Astrocyte (in vitro differentiated cells and primary cell): ENCODE results near the gene FGF22. TPM values are rescaled to one million over a fixed set of nuclear protein-coding genes. Genes with fewer than 3 reads are reported as not detected.
A peak's percentile ranks its signal among the peaks of the same experiment; 100 is the strongest.

Experiments
- DNase-seq: peaks from one replicate; pipeline ENCODE4 v3.0.0-alpha.2; 2010; ENCODE audit warnings: low read depth
- FAIRE-seq: peaks from 2 replicates; lab custom pipeline; 2011; peaks lifted over from hg19 to GRCh38; lab: Jason Lieb, UNC
- H2AFZ ChIP-seq: 2 replicates; pipeline ENCODE4 v1.6.0; 2012; ENCODE audit warnings: low read depth, low read length, inconsistent platforms
- H3K27ac ChIP-seq: 2 replicates; pipeline ENCODE4 v1.5.1; 2011; ENCODE audit warnings: low read depth, low read length, inconsistent platforms
- H3K27me3 ChIP-seq: 2 replicates; pipeline ENCODE4 v1.6.0; 2011; ENCODE audit warnings: low read length, inconsistent platforms; ENCODE audit not compliant: insufficient read depth
- H3K36me3 ChIP-seq: 2 replicates; pipeline ENCODE4 v1.5.1; 2011; ENCODE audit warnings: low read length, inconsistent platforms; ENCODE audit not compliant: insufficient read depth
- H3K4me1 ChIP-seq: 2 replicates; pipeline ENCODE4 v1.5.1; 2011; ENCODE audit warnings: low read length, inconsistent platforms; ENCODE audit not compliant: insufficient read depth
- H3K4me2 ChIP-seq: 2 replicates; pipeline ENCODE4 v1.6.0; 2012; ENCODE audit warnings: low read length, inconsistent platforms
- H3K4me3 ChIP-seq: 2 replicates; pipeline ENCODE4 v1.5.1; 2011; ENCODE audit warnings: low read depth, mild to moderate bottlenecking, low read length, inconsistent platforms; ENCODE audit not compliant: insufficient read depth
- H3K79me2 ChIP-seq: 2 replicates; pipeline ENCODE4 v1.6.0; 2012; ENCODE audit warnings: mild to moderate bottlenecking, low read length, inconsistent platforms; ENCODE audit not compliant: insufficient read depth
- H3K9ac ChIP-seq: 2 replicates; pipeline ENCODE4 v1.6.0; 2012; ENCODE audit warnings: mild to moderate bottlenecking, low read length, inconsistent platforms
- H3K9me3 ChIP-seq: 2 replicates; pipeline ENCODE4 v1.5.1; 2012; ENCODE audit warnings: low read depth, mild to moderate bottlenecking, low read length, inconsistent platforms; ENCODE audit not compliant: insufficient read depth
- H4K20me1 ChIP-seq: 2 replicates; pipeline ENCODE4 v1.6.0; 2012; ENCODE audit warnings: low read length, inconsistent platforms; ENCODE audit not compliant: insufficient read depth
- H3K27ac Mint-ChIP-seq: one replicate; pipeline ENCODE4 v1.8.0; 2021; ENCODE audit warnings: mild to moderate bottlenecking, mixed read lengths; ENCODE audit not compliant: unreplicated experiment
- H3K27me3 Mint-ChIP-seq: one replicate; pipeline ENCODE4 v1.8.0; 2021; ENCODE audit warnings: low read depth, mixed read lengths; ENCODE audit not compliant: unreplicated experiment
- H3K36me3 Mint-ChIP-seq: one replicate; pipeline ENCODE4 v1.8.0; 2021; ENCODE audit warnings: low read depth, mixed read lengths; ENCODE audit not compliant: unreplicated experiment
- H3K4me1 Mint-ChIP-seq: one replicate; pipeline ENCODE4 v1.8.0; 2021; ENCODE audit warnings: low read depth, mixed read lengths; ENCODE audit not compliant: unreplicated experiment
- H3K4me3 Mint-ChIP-seq: one replicate; pipeline ENCODE4 v1.8.0; 2021; ENCODE audit warnings: mild to moderate bottlenecking, moderate library complexity, mixed read lengths; ENCODE audit not compliant: unreplicated experiment
- H3K9me3 Mint-ChIP-seq: one replicate; pipeline ENCODE4 v1.8.0; 2021; ENCODE audit warnings: mild to moderate bottlenecking, mixed read lengths; ENCODE audit not compliant: unreplicated experiment
- EZH2 ChIP-seq: IDR thresholded peaks from 2 replicates; pipeline ENCODE4 v1.6.1; 2012; ENCODE audit warnings: mild to moderate bottlenecking, low read length, inconsistent platforms; ENCODE audit not compliant: insufficient read depth
- total RNA-seq: library from RNA; stranded (reverse); gene quantifications from 2 replicates; pipeline ENCODE4 v1.2.1, GENCODE V29; 2021
- TF ChIP-seq, protein P1 (sequence below): IDR thresholded peaks from 2 replicates; pipeline ENCODE4 v1.5.1; 2011; ENCODE audit warnings: low read depth, mild to moderate bottlenecking, inconsistent platforms, low read length, moderate library complexity; ENCODE audit not compliant: insufficient read depth

The FGF22 gene
- total RNA-seq, 1 donor from 2014 or later = 0.25 TPM

DNA sequence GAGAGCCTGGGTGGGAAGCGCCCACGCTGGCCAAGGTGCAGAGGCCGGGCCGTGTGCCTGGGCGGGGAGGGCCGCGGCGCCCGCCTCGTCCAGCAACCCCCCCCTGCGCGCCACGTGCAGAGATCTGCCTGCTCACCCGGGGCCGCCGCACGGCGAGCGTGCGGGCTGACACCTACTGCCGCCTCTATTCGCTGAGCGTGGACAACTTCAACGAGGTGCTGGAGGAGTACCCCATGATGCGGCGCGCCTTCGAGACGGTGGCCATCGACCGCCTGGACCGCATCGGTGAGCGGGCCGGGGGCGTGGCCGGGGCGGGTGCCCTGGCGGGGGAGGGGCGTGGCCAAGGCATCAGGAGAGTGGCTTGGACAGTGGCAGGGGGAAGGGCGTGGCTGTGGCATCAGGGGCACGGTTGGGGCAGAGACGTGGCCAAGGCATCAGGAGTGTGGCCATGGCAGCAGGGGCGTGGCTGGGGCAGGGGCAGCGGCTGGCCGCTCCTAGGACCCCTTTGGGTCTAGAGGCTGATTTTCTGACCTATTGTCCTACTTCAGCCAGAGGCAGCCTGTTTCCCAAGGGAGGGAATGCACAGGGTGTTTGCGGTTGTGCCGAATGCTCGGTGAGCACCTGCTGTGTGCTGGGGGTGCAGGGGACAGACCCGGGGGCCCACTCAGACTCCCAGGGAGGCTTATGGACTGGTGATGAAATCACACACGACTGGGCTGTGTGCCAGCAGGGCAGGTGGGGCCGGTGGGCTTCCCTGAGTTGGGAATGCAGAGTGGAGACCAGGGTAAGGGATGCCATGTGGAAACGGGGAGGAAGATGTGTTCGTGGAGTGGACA, 25.7 kb upstream of the FGF22 start:
- no peaks in the 10 kb centered on the region for H3K79me2 ChIP-seq
- Mint-ChIP-seq H3K27ac (no peak overlapping the region), H3K4me1 (peaks cover 3% of the 10 kb centered on the region), H3K27me3 (no peaks in the 10 kb centered on the region), H3K4me3 (no peak overlapping the region), H3K9me3 (peaks cover 2% of the 10 kb centered on the region), H3K36me3 (peaks cover 18% of the 10 kb centered on the region)
- peaks cover 19% of the 10 kb centered on the region for H3K4me1 ChIP-seq
- no peak for FAIRE-seq
- no peaks in the 10 kb centered on the region for H3K9me3 ChIP-seq
- H3K4me2 ChIP-seq = no peak overlapping the region
- H3K27me3 ChIP-seq = no peaks in the 10 kb centered on the region
- no peak for DNase-seq
- no peak overlapping the region for H3K4me3 ChIP-seq
- no peak overlapping the region for H2AFZ ChIP-seq
- H4K20me1 ChIP-seq = no peaks in the 10 kb centered on the region
- TF ChIP-seq EZH2 = no peak
- TF ChIP-seq, protein P1, sequence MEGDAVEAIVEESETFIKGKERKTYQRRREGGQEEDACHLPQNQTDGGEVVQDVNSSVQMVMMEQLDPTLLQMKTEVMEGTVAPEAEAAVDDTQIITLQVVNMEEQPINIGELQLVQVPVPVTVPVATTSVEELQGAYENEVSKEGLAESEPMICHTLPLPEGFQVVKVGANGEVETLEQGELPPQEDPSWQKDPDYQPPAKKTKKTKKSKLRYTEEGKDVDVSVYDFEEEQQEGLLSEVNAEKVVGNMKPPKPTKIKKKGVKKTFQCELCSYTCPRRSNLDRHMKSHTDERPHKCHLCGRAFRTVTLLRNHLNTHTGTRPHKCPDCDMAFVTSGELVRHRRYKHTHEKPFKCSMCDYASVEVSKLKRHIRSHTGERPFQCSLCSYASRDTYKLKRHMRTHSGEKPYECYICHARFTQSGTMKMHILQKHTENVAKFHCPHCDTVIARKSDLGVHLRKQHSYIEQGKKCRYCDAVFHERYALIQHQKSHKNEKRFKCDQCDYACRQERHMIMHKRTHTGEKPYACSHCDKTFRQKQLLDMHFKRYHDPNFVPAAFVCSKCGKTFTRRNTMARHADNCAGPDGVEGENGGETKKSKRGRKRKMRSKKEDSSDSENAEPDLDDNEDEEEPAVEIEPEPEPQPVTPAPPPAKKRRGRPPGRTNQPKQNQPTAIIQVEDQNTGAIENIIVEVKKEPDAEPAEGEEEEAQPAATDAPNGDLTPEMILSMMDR = no peak
- H3K9ac ChIP-seq = no peak overlapping the region
- no peak overlapping the region for H3K27ac ChIP-seq
- H3K36me3 ChIP-seq = no peaks in the 10 kb centered on the region

DNA sequence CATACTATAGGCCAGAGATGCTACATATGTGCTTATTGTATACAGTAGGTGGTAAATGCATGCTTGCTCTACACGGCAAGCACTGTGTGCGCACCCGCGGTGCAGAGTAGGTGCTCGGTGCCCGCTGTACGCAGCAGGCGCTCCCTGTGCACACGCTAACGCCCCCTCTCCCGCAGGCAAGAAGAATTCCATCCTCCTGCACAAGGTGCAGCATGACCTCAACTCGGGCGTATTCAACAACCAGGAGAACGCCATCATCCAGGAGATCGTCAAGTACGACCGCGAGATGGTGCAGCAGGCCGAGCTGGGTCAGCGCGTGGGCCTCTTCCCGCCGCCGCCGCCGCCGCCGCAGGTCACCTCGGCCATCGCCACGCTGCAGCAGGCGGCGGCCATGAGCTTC, 24.1 kb upstream of the FGF22 start:
- H3K4me3 Mint-ChIP-seq = peak overlapping the region; percentile 45
- Histone ChIP-seq H3K9me3 (no peaks in the 10 kb centered on the region), H3K27me3 (no peaks in the 10 kb centered on the region), H4K20me1 (no peaks in the 10 kb centered on the region), H3K79me2 (no peaks in the 10 kb centered on the region), H3K4me2 (no peak overlapping the region), H2AFZ (no peak overlapping the region), H3K9ac (no peak overlapping the region), H3K4me1 (peaks cover 12% of the 10 kb centered on the region), H3K36me3 (no peaks in the 10 kb centered on the region), H3K27ac (no peak overlapping the region), H3K4me3 (no peak overlapping the region)
- H3K36me3 Mint-ChIP-seq = peaks cover 18% of the 10 kb centered on the region
- TF ChIP-seq EZH2 = no peak
- TF ChIP-seq, protein P1 = no peak
- peaks cover 2% of the 10 kb centered on the region for H3K9me3 Mint-ChIP-seq
- peaks cover 3% of the 10 kb centered on the region for H3K4me1 Mint-ChIP-seq
- FAIRE-seq (no peak), DNase-seq (no peak)
- H3K27ac Mint-ChIP-seq = no peak overlapping the region
- H3K27me3 Mint-ChIP-seq = no peaks in the 10 kb centered on the region

DNA sequence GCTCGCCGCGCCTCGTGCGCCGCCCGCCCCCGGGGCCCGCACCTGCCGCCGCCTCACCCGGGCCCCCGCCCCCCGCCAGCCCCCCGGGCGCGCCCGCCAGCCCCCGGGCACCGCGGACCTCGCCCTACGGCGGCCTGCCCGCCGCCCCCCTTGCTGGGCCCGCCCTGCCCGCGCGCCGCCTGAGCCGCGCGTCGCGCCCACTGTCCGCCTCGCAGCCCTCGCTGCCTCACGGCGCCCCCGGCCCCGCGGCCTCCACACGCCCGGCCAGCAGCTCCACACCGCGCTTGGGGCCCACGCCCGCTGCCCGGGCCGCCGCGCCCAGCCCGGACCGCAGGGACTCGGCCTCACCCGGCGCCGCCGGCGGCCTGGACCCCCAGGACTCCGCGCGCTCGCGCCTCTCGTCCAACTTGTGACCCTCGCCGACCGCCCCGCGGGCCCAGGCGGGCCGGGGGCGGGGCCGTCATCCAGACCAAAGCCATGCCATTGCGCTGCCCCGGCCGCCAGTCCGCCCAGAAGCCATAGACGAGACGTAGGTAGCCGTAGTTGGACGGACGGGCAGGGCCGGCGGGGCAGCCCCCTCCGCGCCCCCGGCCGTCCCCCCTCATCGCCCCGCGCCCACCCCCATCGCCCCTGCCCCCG, 23.5 kb upstream of the FGF22 start:
- Mint-ChIP-seq H3K36me3 (peaks cover 18% of the 10 kb centered on the region), H3K9me3 (peaks cover 2% of the 10 kb centered on the region), H3K27ac (no peak overlapping the region), H3K27me3 (no peaks in the 10 kb centered on the region), H3K4me3 (no peak overlapping the region), H3K4me1 (no peaks in the 10 kb centered on the region)
- Histone ChIP-seq H3K79me2 (no peaks in the 10 kb centered on the region), H2AFZ (no peak overlapping the region), H3K9ac (no peak overlapping the region), H3K27me3 (no peaks in the 10 kb centered on the region), H3K36me3 (no peaks in the 10 kb centered on the region), H3K4me1 (peaks cover 7% of the 10 kb centered on the region), H4K20me1 (no peaks in the 10 kb centered on the region), H3K27ac (no peak overlapping the region), H3K4me3 (no peak overlapping the region), H3K9me3 (no peaks in the 10 kb centered on the region), H3K4me2 (no peak overlapping the region)
- DNase-seq = no peak
- no peak for FAIRE-seq
- TF ChIP-seq EZH2 = no peak
